Measurements from ENCODE around the gene CDHR1.

Gene CDHR1

GRCh38 chr10:84191106-84191505 is 3.2 kb upstream of the CDHR1 start:
- no peak for ATAC-seq
- TF ChIP-seq OSR1 (CRISPR knock-in tag; IDR thresholded peaks at IDR 0.05): no peak
- TF ChIP-seq POU6F1 (CRISPR knock-in tag; IDR thresholded peaks at IDR 0.05; ENCODE audit: borderline replicate concordance, low read depth): no peak
- no peak for TF ChIP-seq BACH2 (CRISPR knock-in tag; IDR thresholded peaks at IDR 0.05; ENCODE audit: borderline replicate concordance)
- TF ChIP-seq TSHZ2 (CRISPR knock-in tag; IDR thresholded peaks at IDR 0.05): no peak
- TF ChIP-seq RARB (CRISPR knock-in tag; IDR thresholded peaks at IDR 0.05): no peak
- TF ChIP-seq PPARA (CRISPR knock-in tag; IDR thresholded peaks at IDR 0.05; ENCODE audit: borderline replicate concordance): no peak
- no peak for TF ChIP-seq ESRRG (CRISPR knock-in tag; IDR thresholded peaks at IDR 0.05)
- TF ChIP-seq ZNF8 (CRISPR knock-in tag; IDR thresholded peaks at IDR 0.05): no peak
- TF ChIP-seq CSRNP3 (CRISPR knock-in tag; IDR thresholded peaks at IDR 0.05): no peak

- TF ChIP-seq PPARA (CRISPR knock-in tag; IDR thresholded peaks at IDR 0.05; ENCODE audit: borderline replicate concordance) (no peak), ZC3H10 (CRISPR knock-in tag; IDR thresholded peaks at IDR 0.05) (no peak), BACH2 (CRISPR knock-in tag; IDR thresholded peaks at IDR 0.05; ENCODE audit: borderline replicate concordance) (no peak), ZFP3 (CRISPR knock-in tag; IDR thresholded peaks at IDR 0.05) (no peak), ZNF70 (CRISPR knock-in tag; IDR thresholded peaks at IDR 0.05) (no peak), GLIS3 (CRISPR knock-in tag; IDR thresholded peaks at IDR 0.05) (no peak), ESRRG (CRISPR knock-in tag; IDR thresholded peaks at IDR 0.05) (no peak), ZNF565 (CRISPR knock-in tag; conservative IDR thresholded peaks at IDR 0.05; ENCODE audit: low read depth) (no peak), ZNF8 (CRISPR knock-in tag; IDR thresholded peaks at IDR 0.05) (no peak), ZFP30 (CRISPR knock-in tag; IDR thresholded peaks at IDR 0.05) (no peak), TOX (CRISPR knock-in tag; IDR thresholded peaks at IDR 0.05; ENCODE audit: borderline replicate concordance) (no peak), ISL1 (CRISPR knock-in tag; IDR thresholded peaks at IDR 0.05) (no peak), SNAI2 (CRISPR knock-in tag; IDR thresholded peaks at IDR 0.05) (no peak)
- ATAC-seq: no peak
These were observed 1.0 kb upstream of the CDHR1 start for GRCh38 chr10:84193327-84193726.

GRCh38 chr10:84193846-84194423 is 402 bp upstream of the CDHR1 start:
- no peak; the same call in 2 of the 3 replicates for ATAC-seq
- no peak for TF ChIP-seq OSR1 (CRISPR knock-in tag; IDR thresholded peaks at IDR 0.05)
- TF ChIP-seq ZC3H10 (CRISPR knock-in tag; IDR thresholded peaks at IDR 0.05): no peak
- no peak for TF ChIP-seq TCF4 (CRISPR knock-in tag; IDR thresholded peaks at IDR 0.05; ENCODE audit: borderline replicate concordance)
- no peak for TF ChIP-seq TSHZ2 (CRISPR knock-in tag; IDR thresholded peaks at IDR 0.05)
- no peak for TF ChIP-seq BACH2 (CRISPR knock-in tag; IDR thresholded peaks at IDR 0.05; ENCODE audit: borderline replicate concordance)
- no peak for TF ChIP-seq ZNF8 (CRISPR knock-in tag; IDR thresholded peaks at IDR 0.05)
- TF ChIP-seq CSRNP3 (CRISPR knock-in tag; IDR thresholded peaks at IDR 0.05): no peak
- TF ChIP-seq PPARA (CRISPR knock-in tag; IDR thresholded peaks at IDR 0.05; ENCODE audit: borderline replicate concordance): no peak
- TF ChIP-seq ZFP3 (CRISPR knock-in tag; IDR thresholded peaks at IDR 0.05): no peak
- no peak for TF ChIP-seq SNAI2 (CRISPR knock-in tag; IDR thresholded peaks at IDR 0.05)
- TF ChIP-seq ISL1 (CRISPR knock-in tag; IDR thresholded peaks at IDR 0.05): no peak
- no peak for TF ChIP-seq ZNF70 (CRISPR knock-in tag; IDR thresholded peaks at IDR 0.05)
- TF ChIP-seq PATZ1 (CRISPR knock-in tag; IDR thresholded peaks at IDR 0.05; ENCODE audit: borderline replicate concordance): no peak
- no peak for TF ChIP-seq TOX (CRISPR knock-in tag; IDR thresholded peaks at IDR 0.05; ENCODE audit: borderline replicate concordance)
- TF ChIP-seq ZFP30 (CRISPR knock-in tag; IDR thresholded peaks at IDR 0.05): no peak

Data from SK-N-SH treated with all-trans-retinoic acid at 6 μM for 48 hours (cell line).